Mesodermal cell (in vitro differentiated cells): Measurements from ENCODE around the gene LAMA3.

ENCODE experiments used
- H3K27ac ChIP-seq: 2 replicates; pipeline ENCODE4 v1.7.0; 2013; ENCODE audit warnings: mild to moderate bottlenecking, low read depth, low read length, moderate library complexity; ENCODE audit not compliant: severe bottlenecking
- H3K36me3 ChIP-seq: 2 replicates; pipeline ENCODE4 v1.7.1; 2013; ENCODE audit warnings: mild to moderate bottlenecking, low read length, moderate library complexity; ENCODE audit not compliant: control insufficient read depth, insufficient read depth
- H3K4me1 ChIP-seq: one replicate; pipeline ENCODE4 v1.7.1; 2013; ENCODE audit warnings: mild to moderate bottlenecking, low read length; ENCODE audit not compliant: insufficient read depth, control insufficient read depth, poor library complexity, severe bottlenecking
- H3K4me3 ChIP-seq: 2 replicates; pipeline ENCODE4 v1.7.0; 2013; ENCODE audit warnings: low read length, control low read depth, mild to moderate bottlenecking; ENCODE audit not compliant: insufficient read depth, poor library complexity, severe bottlenecking; ENCODE audit errors: extremely low read depth
- H3K9me3 ChIP-seq: 2 replicates; pipeline ENCODE4 v1.7.1; 2013; ENCODE audit warnings: mild to moderate bottlenecking, low read length, moderate library complexity; ENCODE audit not compliant: control insufficient read depth
- WGBS, 2 experiments: methylation state at CpG; one replicate each; pipeline ENCODE4 v1.1.5; 2013; ENCODE audit warnings: missing lambda C conversion rate in 2 of 2; ENCODE audit not compliant: insufficient coverage in 2 of 2; 5-methylcytosine and 5-hydroxymethylcytosine counted together

The LAMA3 gene

DNA sequence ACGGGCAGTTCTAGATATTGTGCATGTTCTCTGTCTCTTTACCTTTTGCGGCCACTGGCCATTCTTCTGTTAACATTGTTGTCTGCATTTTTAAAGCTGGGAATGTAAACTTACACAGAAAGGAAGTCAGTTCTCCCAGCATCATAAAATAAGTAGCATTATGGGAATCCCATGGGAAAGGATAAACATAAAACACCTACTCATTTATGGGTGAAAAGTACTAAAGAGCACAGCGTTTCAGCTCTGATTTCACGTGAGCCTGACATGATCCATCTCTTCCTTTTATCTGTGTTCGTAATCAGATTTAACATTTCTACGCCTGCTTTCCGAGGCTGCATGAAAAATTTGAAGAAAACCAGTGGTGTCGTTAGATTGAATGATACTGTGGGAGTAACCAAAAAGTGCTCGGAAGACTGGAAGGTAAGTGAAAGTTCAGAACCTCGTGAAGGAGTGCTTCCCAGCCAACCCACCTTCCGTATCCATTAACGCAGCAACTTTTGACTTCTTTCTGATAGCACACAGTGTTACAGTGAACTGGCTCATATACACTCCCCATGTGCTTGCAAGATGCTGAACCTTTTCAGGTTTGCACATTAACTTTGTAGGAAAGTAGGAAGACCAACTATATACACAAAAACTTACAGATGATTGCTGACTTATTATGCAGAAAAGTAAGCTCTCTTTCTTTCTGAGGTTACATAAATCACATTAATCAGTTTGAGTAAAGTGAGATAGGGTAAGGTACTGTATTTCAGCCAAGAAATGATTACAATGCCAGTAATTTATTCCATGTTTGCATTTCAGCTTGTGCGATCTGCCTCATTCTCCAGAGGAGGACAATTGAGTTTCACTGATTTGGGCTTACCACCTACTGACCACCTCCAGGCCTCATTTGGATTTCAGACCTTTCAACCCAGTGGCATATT lies 238.8 kb downstream of the LAMA3 start:
- H3K4me1 ChIP-seq, result no peaks in the 10 kb centered on the region
- no peaks in the 10 kb centered on the region for H3K36me3 ChIP-seq
- H3K4me3 ChIP-seq, result no peak overlapping the region
- 88 to 89% methylated on average over 11 of the region's 13 CpGs for WGBS, 2 experiments
- H3K9me3 ChIP-seq, result no peaks in the 10 kb centered on the region
- no peak overlapping the region for H3K27ac ChIP-seq

DNA sequence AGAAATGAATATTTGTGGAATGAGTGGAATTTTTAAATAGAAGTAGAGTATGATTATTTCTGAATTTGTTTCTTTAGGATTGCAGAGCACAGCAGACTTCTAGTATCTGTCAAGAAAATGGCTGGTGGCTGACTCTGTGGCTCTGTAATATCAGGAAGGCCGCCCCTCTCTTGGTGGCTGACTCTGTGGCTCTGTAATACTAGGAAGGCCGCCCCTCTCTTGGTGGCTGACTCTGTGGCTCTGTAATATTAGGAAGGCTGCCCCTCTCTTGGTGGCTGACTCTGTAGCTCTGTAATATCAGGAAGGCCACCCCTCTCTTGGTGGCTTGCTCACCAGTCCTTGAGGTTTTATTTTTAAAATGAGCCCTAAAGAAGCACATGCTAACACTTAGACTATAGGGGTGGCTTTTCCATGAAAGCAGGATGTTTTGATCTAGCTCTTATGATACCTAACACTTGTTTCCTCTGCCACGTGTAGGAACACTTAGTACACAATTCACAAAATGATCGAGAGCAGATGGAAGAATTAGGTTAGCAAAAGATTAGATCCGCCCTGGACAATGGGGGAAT lies 240.2 kb downstream of the LAMA3 start:
- no peaks in the 10 kb centered on the region for H3K36me3 ChIP-seq

DNA sequence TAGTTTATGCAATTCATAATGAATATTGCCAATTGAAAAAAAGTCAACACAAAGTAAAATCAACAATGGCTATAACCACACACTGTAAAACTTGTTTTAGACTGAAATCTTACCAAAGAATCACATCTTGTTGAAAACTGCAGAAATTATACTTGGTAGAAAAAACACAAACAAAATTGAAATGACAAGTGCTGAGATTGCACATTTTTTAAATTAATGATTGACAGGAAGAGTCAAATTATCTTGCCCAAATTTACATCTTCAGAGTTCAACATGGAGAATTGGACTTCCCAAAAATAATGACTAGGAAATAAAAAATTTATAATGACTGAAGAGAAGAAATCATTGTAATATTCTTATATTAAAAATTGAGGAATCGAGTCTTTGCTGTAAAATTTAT lies 240.7 kb downstream of the LAMA3 start:
- H3K36me3 ChIP-seq, result no peaks in the 10 kb centered on the region
- H3K4me3 ChIP-seq, result no peak overlapping the region
- no peaks in the 10 kb centered on the region for H3K9me3 ChIP-seq
- WGBS, 2 experiments, result no CpG with 5 or more reads among the region's 1 CpG
- no peak overlapping the region for H3K27ac ChIP-seq
- H3K4me1 ChIP-seq, result no peaks in the 10 kb centered on the region

More for the DNA sequence above, 240.2 kb downstream of the LAMA3 start:
- Histone ChIP-seq H3K4me1 (no peaks in the 10 kb centered on the region), H3K27ac (no peak overlapping the region), H3K4me3 (no peak overlapping the region), H3K9me3 (no peaks in the 10 kb centered on the region)
- 95% methylated on average over 3 of the region's 5 CpGs; no CpG with 5 or more reads in 1 of the 2 experiments for WGBS, 2 experiments

DNA sequence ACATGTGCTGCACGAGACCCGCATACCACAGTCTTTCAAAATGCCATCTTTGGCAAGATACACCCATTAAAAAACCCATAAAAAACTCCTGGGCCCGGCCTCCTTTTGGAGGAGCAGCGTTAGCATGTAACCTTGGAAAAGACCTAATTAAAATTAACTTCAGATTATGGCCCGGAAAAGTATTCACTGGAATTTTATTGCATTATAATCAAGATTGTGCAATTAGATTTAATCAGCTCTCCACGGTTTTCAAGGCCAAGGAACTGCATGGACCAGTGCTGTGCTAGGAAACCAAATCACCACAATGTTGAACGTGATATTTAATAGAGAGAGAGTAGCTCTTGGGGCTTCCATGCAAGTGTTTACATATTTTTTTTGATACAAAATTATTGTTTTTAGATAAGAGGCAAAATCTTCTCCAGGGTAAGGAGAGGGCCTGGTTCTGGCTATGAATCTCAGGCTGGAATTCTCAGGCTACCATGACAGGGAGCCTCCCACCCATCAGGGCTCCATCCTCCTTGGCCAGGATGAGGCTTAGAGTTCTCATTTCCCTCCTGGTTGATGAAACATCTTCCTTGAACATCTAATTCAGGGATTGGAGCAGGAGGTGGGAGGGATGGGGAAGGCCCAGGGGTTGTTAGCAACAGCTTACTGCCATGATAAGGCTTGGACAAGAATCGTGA lies 243.3 kb downstream of the LAMA3 start:
- no peaks in the 10 kb centered on the region for H3K36me3 ChIP-seq
- H3K4me1 ChIP-seq, result no peaks in the 10 kb centered on the region
- H3K27ac ChIP-seq, result no peak overlapping the region
- no peak overlapping the region for H3K4me3 ChIP-seq
- 90 to 94% methylated on average over 3 to 6 of the region's 8 CpGs for WGBS, 2 experiments
- H3K9me3 ChIP-seq, result no peaks in the 10 kb centered on the region

DNA sequence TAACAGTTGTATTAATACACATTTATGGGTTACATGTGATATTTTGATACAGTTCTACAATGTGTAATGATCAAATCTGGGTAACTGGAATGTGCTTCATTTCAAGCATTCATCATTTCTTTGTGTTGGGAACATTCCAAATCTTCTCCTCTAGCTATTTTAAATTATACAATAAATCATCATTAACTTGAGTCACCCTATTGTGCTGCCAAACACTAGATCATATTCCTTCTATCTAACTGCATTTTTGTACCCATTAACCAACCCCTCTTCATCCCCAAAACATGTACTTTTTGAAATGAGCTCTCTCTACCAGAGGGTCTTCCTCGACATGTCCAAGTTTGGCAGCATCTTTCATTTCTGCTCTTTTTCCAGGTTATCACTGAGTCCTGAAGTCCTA lies 244.2 kb downstream of the LAMA3 start:
- Histone ChIP-seq H3K9me3 (no peaks in the 10 kb centered on the region), H3K4me1 (no peaks in the 10 kb centered on the region), H3K27ac (no peak overlapping the region), H3K4me3 (no peak overlapping the region), H3K36me3 (no peaks in the 10 kb centered on the region)
- 92 to 100% methylated on average over 1 of the region's 1 CpG for WGBS, 2 experiments

DNA sequence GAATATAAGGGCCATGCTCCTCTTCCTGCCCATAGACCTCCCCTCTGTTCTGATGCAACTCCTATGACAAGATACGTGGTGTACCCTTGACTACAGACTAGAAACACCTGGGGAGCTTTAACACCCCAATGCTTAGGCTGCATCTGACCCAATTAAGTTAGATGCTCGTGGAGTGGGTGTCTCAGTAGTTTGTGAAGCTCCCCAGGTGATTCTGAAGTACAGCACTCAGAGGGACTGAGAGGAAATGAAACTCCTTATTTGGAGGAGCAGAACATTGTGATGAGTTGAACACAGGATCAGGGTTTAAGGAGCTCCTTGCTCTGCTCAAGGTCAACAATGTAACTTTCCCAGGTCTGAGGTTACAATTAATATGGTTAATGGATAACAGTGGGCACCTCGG lies 245.0 kb downstream of the LAMA3 start:
- Histone ChIP-seq H3K4me3 (no peak overlapping the region), H3K9me3 (no peaks in the 10 kb centered on the region), H3K36me3 (no peaks in the 10 kb centered on the region), H3K4me1 (no peaks in the 10 kb centered on the region), H3K27ac (no peak overlapping the region)
- WGBS, 2 experiments, result 80 to 89% methylated on average over 2 of the region's 3 CpGs

DNA sequence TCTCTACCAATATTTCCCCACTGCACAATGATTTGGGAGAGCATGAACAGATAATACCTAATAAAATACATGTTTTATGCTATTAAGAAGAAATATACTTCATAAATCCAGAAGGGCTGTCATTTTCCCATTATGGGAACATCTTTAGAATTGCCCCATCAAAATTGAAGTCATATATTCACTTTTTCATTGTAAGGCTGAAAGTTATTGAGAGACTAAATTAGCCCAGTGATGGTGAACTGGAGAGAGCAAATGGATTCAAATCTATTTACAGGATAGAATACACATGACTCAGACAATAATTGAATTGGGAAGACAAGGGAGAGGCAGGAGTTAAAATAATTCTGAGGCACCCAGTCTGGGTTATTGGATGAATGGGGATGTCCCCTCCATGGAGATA lies 245.6 kb downstream of the LAMA3 start:
- Histone ChIP-seq H3K4me1 (no peaks in the 10 kb centered on the region), H3K36me3 (no peaks in the 10 kb centered on the region), H3K9me3 (no peaks in the 10 kb centered on the region), H3K27ac (no peak overlapping the region), H3K4me3 (no peak overlapping the region)

DNA sequence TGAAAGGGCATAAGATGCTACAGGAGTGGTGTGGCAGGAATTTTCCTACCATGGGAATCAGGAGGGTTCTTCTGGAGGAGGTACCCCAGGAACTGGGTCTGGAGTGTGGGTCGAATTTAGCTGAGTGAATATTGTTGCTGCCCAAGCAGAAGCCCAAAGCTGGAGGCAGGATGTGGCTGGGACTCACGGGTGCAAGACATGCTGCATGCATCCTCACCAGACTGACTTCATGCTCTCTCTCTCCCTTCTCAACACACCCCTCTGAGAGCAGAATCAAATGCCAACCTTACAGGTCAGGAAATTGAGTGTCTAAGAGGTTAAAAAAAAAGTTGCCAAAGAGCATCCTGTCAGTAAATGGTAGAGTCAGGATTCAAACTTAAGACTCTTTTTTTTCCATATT lies 246.6 kb downstream of the LAMA3 start:
- Histone ChIP-seq H3K4me3 (no peak overlapping the region), H3K27ac (no peak overlapping the region), H3K36me3 (no peaks in the 10 kb centered on the region), H3K9me3 (no peaks in the 10 kb centered on the region), H3K4me1 (no peaks in the 10 kb centered on the region)
- WGBS, 2 experiments, result 80% methylated on average over 1 of the region's 2 CpGs; no CpG with 5 or more reads in 1 of the 2 experiments

DNA sequence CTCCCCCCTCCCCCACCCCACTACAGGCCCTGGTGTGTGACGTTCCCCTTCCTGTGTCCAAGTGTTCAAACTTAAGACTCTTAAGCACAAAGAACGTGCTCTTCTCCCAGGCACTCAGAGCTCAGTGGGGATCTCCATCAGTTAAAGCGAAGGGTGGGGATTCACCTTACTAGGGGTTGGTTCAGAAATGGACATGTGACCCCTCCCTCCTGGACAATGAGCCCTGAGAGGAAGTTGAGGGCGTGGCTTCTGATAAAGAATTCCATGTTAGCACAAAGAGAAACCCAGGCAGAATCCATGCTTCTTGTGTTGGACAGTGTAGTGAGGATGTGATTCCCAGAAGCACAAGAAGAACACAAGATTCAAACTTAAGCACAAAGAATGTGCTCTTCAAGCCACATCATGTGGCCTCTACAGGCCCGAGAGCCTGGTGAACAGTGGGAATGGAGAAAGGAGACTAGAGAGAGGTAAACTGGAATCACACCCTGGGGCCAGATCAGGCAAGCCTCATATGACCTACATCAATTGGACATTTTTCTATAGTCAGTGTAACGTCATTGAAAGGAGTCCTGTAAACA lies 247.2 kb downstream of the LAMA3 start:
- no peaks in the 10 kb centered on the region for H3K36me3 ChIP-seq
- no peak overlapping the region for H3K27ac ChIP-seq
- no peaks in the 10 kb centered on the region for H3K4me1 ChIP-seq
- no peak overlapping the region for H3K4me3 ChIP-seq
- no peaks in the 10 kb centered on the region for H3K9me3 ChIP-seq
- WGBS, 2 experiments, result 95 to 100% methylated on average over 2 to 4 of the region's 6 CpGs

DNA sequence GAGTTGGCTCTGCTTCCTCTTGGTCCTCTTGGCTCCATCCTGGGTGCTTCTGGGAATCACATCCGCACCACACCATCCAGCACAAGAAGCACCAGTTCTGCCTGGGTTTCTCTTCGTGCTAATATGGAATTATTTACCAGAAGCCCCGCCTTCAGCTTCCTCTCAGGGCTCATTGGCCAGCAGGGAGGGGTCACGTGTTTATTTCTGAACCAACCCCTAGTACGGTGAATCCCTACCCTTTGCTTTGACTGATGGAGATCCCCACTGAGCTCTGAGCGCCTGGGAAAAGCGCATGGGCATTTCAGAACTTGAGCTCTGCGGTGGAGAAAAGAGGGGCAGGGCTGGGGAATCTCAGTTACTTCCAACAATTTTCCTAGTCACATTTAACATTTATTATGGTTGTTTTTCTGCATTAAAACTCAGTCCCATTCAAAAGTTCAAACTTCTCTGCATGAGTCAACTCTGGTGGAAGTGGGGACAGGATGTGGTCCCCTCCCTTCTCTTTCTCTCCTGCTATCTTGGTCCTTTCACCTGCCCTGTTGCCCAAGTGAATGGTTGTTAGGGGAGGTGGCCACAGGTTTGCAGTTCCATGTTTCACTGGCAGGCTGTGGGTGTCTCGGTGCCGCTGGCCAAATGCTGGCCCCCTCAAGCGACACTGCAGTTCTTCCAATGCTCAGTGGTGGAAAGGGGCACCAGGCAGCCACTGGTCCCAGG lies 248.9 kb downstream of the LAMA3 start:
- 85 to 91% methylated on average over 6 to 7 of the region's 11 CpGs for WGBS, 2 experiments
- H3K4me1 ChIP-seq, result no peaks in the 10 kb centered on the region

More for the DNA sequence above, 248.9 kb downstream of the LAMA3 start:
- Histone ChIP-seq H3K36me3 (no peaks in the 10 kb centered on the region), H3K27ac (no peak overlapping the region), H3K4me3 (no peak overlapping the region), H3K9me3 (no peaks in the 10 kb centered on the region)
